Naive thymus-derived CD4-positive, alpha-beta T cell (primary cell): Measurements from ENCODE around the gene BHLHE41. TPM values are rescaled to one million over a fixed set of nuclear protein-coding genes. Genes with fewer than 3 reads are reported as not detected.

Source experiments
- ATAC-seq: fragments of 150-1000 bp; cut with Tn5 transposase; 2 replicates; pipeline ENCODE4 v1.10.0; 2021; ENCODE audit warnings: mild to moderate bottlenecking, moderate library complexity
- CTCF ChIA-PET: fragments of 350-600 bp; sonication (Branson Sonifier 250); formaldehyde crosslinking; loops from one replicate; lab custom pipeline; 2021; ENCODE audit warnings: antibody characterized with exemption; lab: Charles Lee
- POLR2A ChIA-PET: fragments of 350-600 bp; sonication (Branson Sonifier 250); formaldehyde crosslinking; loops from one replicate; lab custom pipeline; 2021; ENCODE audit warnings: antibody characterized with exemption, inconsistent platforms; lab: Charles Lee
- DNase-seq, 9 donors: peaks; one replicate each; pipeline versions ENCODE4 v3.0.0 to v3.0.0-alpha.2; 2020 to 2022; ENCODE audit warnings: mixed read lengths in 1 of 9
- H3K27ac ChIP-seq: one replicate; pipeline ENCODE4 v1.7.0; 2013; ENCODE audit warnings: mild to moderate bottlenecking, low read depth, low read length, moderate library complexity
- H3K27me3 ChIP-seq, 2 donors: one replicate each; pipeline ENCODE4 v1.7.0; 2013; ENCODE audit warnings: low read length in 2 of 2, mild to moderate bottlenecking in 2 of 2, moderate library complexity in 2 of 2; ENCODE audit not compliant: control insufficient read depth in 2 of 2, insufficient read depth in 2 of 2
- H3K36me3 ChIP-seq, 3 experiments: 1 replicate in 2 of 3; 2 replicates in 1 of 3; pipeline ENCODE4 v1.7.0; 2013; ENCODE audit warnings: low read length in 3 of 3, mild to moderate bottlenecking in 3 of 3, moderate library complexity in 1 of 3; ENCODE audit not compliant: insufficient read depth in 3 of 3, control insufficient read depth in 2 of 3
- H3K4me1 ChIP-seq, 2 donors: one replicate each; pipeline ENCODE4 v1.7.0; 2013; ENCODE audit warnings: low read length in 2 of 2, mild to moderate bottlenecking in 2 of 2, moderate library complexity in 1 of 2; ENCODE audit not compliant: control insufficient read depth in 2 of 2, insufficient read depth in 2 of 2
- H3K4me3 ChIP-seq: 2 replicates; pipeline ENCODE4 v1.7.0; 2013; ENCODE audit warnings: mild to moderate bottlenecking, low read length
- H3K9me3 ChIP-seq, 3 experiments: 1 replicate in 2 of 3; 2 replicates in 1 of 3; pipeline ENCODE4 v1.7.0; 2013; ENCODE audit warnings: low read length in 3 of 3; ENCODE audit not compliant: control insufficient read depth in 2 of 3
- H3K27ac Mint-ChIP-seq, 9 donors: one replicate each; pipeline ENCODE4 v1.8.0; 2020 to 2022; ENCODE audit warnings: mixed read lengths in 9 of 9, mild to moderate bottlenecking in 8 of 9, moderate library complexity in 5 of 9, inconsistent platforms in 2 of 9
- H3K27me3 Mint-ChIP-seq, 5 donors: one replicate each; pipeline ENCODE4 v1.8.0; 2021 to 2022; ENCODE audit warnings: mixed read lengths in 5 of 5, mild to moderate bottlenecking in 1 of 5
- H3K36me3 Mint-ChIP-seq, 5 donors: one replicate each; pipeline ENCODE4 v1.8.0; 2020 to 2022; ENCODE audit warnings: mixed read lengths in 5 of 5, mild to moderate bottlenecking in 3 of 5, inconsistent platforms in 1 of 5
- H3K4me1 Mint-ChIP-seq, 7 donors: one replicate each; pipeline ENCODE4 v1.8.0; 2020 to 2022; ENCODE audit warnings: mixed read lengths in 7 of 7, mild to moderate bottlenecking in 3 of 7, inconsistent platforms in 1 of 7
- H3K4me3 Mint-ChIP-seq, 10 donors: one replicate each; pipeline ENCODE4 v1.8.0; 2020 to 2022; ENCODE audit warnings: mild to moderate bottlenecking in 10 of 10, mixed read lengths in 10 of 10, moderate library complexity in 6 of 10, inconsistent platforms in 2 of 10
- H3K9me3 Mint-ChIP-seq, 11 donors: one replicate each; pipeline ENCODE4 v1.8.0; 2020 to 2022; ENCODE audit warnings: mixed read lengths in 11 of 11, mild to moderate bottlenecking in 4 of 11, inconsistent platforms in 1 of 11, moderate library complexity in 1 of 11
- intact Hi-C, 2 donors: fragments of 100-400 bp; cut with micrococcal nuclease; formaldehyde crosslinking; loops; one replicate each; pipeline ENCODE4 v1.15.1; 2023
- polyA plus RNA-seq, 2 donors: library from polyadenylated mRNA; unstranded; fragments of 300-500 nt; fragmentation: Illumina TruSeq; gene quantifications; one replicate each; pipeline ENCODE4 v1.2.3, GENCODE V29; 2021
- total RNA-seq, 6 experiments: library from RNA in 5 of 6; stranded (reverse) in 5 of 6; gene quantifications; 1 replicate in 5 of 6; 2 replicates in 1 of 6; pipeline ENCODE4 v1.2.3 and lab custom pipeline; 2021 to 2026

The BHLHE41 gene
- total and polyA plus RNA-seq, 7 experiments from 2014 or later, result 0.42 to 1.2 (median 0.84) TPM; not detected in 4

DNA sequence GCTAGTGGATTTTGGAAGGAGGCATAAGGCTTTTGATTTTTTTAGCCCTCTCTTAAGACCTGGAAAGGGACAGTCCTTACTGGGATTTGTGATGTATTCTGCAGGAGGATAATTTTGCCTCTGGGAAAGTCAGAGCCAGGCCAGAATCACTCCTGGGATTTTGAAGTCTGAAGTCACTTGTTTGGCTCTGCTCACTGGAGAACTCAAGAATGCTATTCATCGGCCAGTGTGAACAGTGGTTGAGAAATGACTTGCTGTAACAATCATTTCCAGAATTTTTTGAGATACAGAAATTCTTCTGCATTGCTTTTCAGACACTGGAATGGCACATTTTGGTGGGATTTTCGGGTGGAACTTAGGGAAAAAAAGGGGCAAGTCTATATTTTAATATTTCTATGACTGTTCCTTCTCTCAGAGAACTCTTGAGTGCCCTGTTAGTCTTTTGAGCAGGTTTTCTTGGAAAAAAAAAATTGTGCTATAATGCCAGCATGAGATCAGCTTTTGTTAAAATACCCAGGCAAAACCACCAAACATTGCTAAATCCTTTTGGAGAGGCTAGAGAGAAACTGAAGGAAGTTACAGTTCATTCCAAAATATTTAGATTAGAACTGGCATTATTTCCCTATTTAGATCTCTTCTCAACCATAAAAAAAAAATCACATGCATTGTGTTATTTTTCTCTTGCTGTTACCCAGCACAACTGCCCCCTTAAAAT is 26.1 kb upstream of the BHLHE41 start:
- Mint-ChIP-seq H3K9me3 (peaks cover 0 to 2% (median 0%) of the 10 kb centered on the region in 11 donors), H3K4me3 (no peak overlapping the region), H3K36me3 (no peaks in the 10 kb centered on the region), H3K27me3 (peaks cover 4 to 23% (median 10%) of the 10 kb centered on the region in 5 donors), H3K27ac (no peak overlapping the region), H3K4me1 (no peaks in the 10 kb centered on the region)
- intact Hi-C loops, result no loop called here
- no peaks in the 10 kb centered on the region for H3K9me3 ChIP-seq
- POLR2A ChIA-PET, result no interaction called here
- CTCF ChIA-PET, result interaction anchor here (0.7 kb wide), 1 partner anchor 309 kb away, joined by 3 read pairs; no protein-coding TSS in a partner anchor
- no peak overlapping the region for H3K4me3 ChIP-seq
- H3K27ac ChIP-seq, result no peak overlapping the region
- no peak for ATAC-seq
- DNase-seq, result no peak
- no peaks in the 10 kb centered on the region for H3K27me3 ChIP-seq
- H3K4me1 ChIP-seq, result no peaks in the 10 kb centered on the region
- no peaks in the 10 kb centered on the region for H3K36me3 ChIP-seq

DNA sequence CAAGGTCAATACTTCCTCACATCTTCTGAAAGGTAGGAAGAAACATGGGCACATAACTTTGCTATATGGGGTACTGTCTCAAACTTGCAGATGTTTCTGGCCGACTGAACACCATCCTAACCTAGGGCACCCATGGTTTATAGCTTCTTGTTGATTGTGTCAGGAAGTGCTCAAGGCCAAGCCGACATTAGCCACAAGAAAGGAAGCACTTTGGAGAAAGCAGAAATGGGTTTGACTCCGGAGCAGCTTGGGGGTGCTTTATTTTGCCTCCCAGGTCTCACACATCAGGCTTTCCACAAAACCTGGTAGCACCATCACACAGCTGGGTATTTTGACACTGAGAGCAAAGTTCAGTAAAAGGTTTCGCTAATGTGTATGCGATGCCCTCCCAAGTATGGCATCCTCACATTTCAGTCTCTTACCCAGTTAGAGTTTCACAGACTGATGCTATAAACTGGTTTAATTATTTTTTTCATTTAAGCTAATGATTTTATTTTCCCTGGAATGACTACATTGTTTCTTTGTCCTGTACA is 25.2 kb upstream of the BHLHE41 start:
- intact Hi-C loops, result no loop called here
- H3K4me3 ChIP-seq, result no peak overlapping the region
- Mint-ChIP-seq H3K27ac (no peak overlapping the region), H3K36me3 (no peaks in the 10 kb centered on the region), H3K27me3 (peaks cover 4 to 20% (median 9%) of the 10 kb centered on the region in 5 donors), H3K4me1 (no peaks in the 10 kb centered on the region), H3K9me3 (peaks cover 0 to 2% (median 0%) of the 10 kb centered on the region in 11 donors), H3K4me3 (no peak overlapping the region)
- CTCF ChIA-PET, result no interaction called here
- H3K36me3 ChIP-seq, result no peaks in the 10 kb centered on the region
- H3K27me3 ChIP-seq, result no peaks in the 10 kb centered on the region
- ATAC-seq (no peak), DNase-seq (no peak)
- POLR2A ChIA-PET, result no interaction called here
- H3K27ac ChIP-seq, result no peak overlapping the region
- H3K9me3 ChIP-seq, result no peaks in the 10 kb centered on the region
- H3K4me1 ChIP-seq, result no peaks in the 10 kb centered on the region

DNA sequence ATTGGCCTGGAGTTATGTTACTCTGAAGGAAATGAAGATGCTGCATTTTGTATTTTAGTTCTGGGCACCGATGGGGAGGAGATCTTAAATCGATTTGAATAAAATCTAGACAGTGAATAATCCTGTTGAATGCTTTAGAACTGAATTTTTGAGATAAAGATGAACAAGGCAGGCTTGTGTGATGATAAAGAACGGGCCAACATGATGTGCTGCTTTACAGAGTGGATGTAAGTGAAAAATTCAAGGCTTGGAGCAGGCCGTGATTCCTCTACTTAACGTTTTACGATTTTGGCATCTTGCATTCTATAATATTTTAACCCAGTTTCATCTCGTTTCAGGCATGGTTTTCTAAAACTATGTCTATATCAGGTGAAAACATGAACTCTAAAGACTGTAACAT is 23.5 kb upstream of the BHLHE41 start:
- H3K27me3 ChIP-seq, result no peaks in the 10 kb centered on the region
- H3K4me3 ChIP-seq, result no peak overlapping the region
- H3K4me1 ChIP-seq, result no peaks in the 10 kb centered on the region
- no peaks in the 10 kb centered on the region for H3K9me3 ChIP-seq
- H3K36me3 Mint-ChIP-seq, result no peaks in the 10 kb centered on the region
- H3K9me3 Mint-ChIP-seq, result no peaks in the 10 kb centered on the region
- intact Hi-C loops, result no loop called here
- ATAC-seq, result no peak
- no peak overlapping the region for H3K27ac ChIP-seq
- no peak for DNase-seq
- H3K36me3 ChIP-seq, result no peaks in the 10 kb centered on the region
- no peaks in the 10 kb centered on the region for H3K4me1 Mint-ChIP-seq
- CTCF ChIA-PET, result no interaction called here
- POLR2A ChIA-PET, result no interaction called here
- H3K27me3 Mint-ChIP-seq, result peaks cover 4 to 19% (median 9%) of the 10 kb centered on the region in 5 donors
- H3K4me3 Mint-ChIP-seq, result no peak overlapping the region
- H3K27ac Mint-ChIP-seq, result no peak overlapping the region

- Mint-ChIP-seq H3K27ac (no peak overlapping the region), H3K27me3 (peaks cover 0 to 5% (median 0%) of the 10 kb centered on the region in 5 donors), H3K4me3 (no peak overlapping the region), H3K9me3 (no peaks in the 10 kb centered on the region), H3K4me1 (no peaks in the 10 kb centered on the region), H3K36me3 (no peaks in the 10 kb centered on the region)
- H3K4me3 ChIP-seq, result no peak overlapping the region
- H3K4me1 ChIP-seq, result no peaks in the 10 kb centered on the region
- no peak overlapping the region for H3K27ac ChIP-seq
- no peak for ATAC-seq
- no peaks in the 10 kb centered on the region for H3K9me3 ChIP-seq
- no peaks in the 10 kb centered on the region for H3K36me3 ChIP-seq
- ChIA-PET CTCF (no interaction called here), POLR2A (no interaction called here)
- intact Hi-C loops, result no loop called here
- H3K27me3 ChIP-seq, result no peaks in the 10 kb centered on the region
- no peak for DNase-seq
Measured at GRCh38 chr12:26143291-26143690, 18.5 kb upstream of the BHLHE41 start.

DNA sequence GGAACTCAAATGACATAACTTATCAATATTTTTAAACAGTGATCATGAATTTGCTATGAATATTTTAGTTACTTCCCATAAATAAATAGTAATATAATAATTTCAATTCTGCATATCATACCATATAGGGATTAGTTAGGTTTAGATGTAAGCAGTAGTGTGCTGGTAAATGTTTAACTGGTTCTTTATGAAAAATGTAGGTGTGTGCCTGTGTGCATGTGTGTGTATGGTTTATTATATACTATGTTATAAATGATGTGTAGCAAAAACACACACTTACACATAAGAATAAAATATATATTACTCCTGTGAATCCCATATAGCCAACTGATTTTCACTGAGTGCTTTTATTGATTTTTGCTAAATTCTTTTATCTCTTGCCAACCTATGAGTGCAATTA is 14.0 kb upstream of the BHLHE41 start:
- Histone ChIP-seq H3K36me3 (no peaks in the 10 kb centered on the region), H3K27ac (no peak overlapping the region), H3K4me3 (no peak overlapping the region), H3K4me1 (no peaks in the 10 kb centered on the region), H3K9me3 (no peaks in the 10 kb centered on the region), H3K27me3 (peaks cover 0 to 3% of the 10 kb centered on the region in 2 donors)
- no peak for ATAC-seq
- ChIA-PET POLR2A (no interaction called here), CTCF (no interaction called here)
- H3K27ac Mint-ChIP-seq, result no peak overlapping the region
- no peaks in the 10 kb centered on the region for H3K4me1 Mint-ChIP-seq
- intact Hi-C loops, result no loop called here
- no peak overlapping the region for H3K4me3 Mint-ChIP-seq
- H3K9me3 Mint-ChIP-seq, result no peaks in the 10 kb centered on the region
- no peak for DNase-seq
- H3K36me3 Mint-ChIP-seq, result no peaks in the 10 kb centered on the region
- peaks cover 0 to 24% (median 11%) of the 10 kb centered on the region in 5 donors for H3K27me3 Mint-ChIP-seq

DNA sequence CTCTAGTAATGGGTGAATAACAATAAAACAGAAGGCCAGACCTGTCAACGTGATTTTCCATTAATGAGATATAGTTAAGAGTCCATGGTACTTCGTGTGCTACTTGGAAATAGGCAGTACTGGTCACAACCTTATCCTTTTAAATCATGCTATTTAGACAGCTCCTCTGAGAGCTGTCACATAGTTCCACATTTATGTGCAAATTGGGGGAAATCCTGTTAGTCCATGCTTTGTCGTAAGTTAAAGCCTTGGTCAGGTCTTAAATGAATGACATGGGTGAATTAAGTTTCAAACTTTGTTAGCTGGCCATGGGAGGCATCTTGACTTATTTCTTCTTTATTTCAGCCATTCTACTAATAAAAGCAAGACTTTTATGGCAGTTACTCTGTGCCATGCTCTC is 11.9 kb upstream of the BHLHE41 start:
- no peaks in the 10 kb centered on the region for H3K9me3 Mint-ChIP-seq
- intact Hi-C loops, result no loop called here
- peaks cover 16 to 38% (median 24%) of the 10 kb centered on the region in 5 donors for H3K27me3 Mint-ChIP-seq
- H3K4me1 Mint-ChIP-seq, result no peaks in the 10 kb centered on the region
- no peak overlapping the region for H3K4me3 Mint-ChIP-seq
- H3K27ac Mint-ChIP-seq, result no peak overlapping the region
- H3K27me3 ChIP-seq, result peaks cover 0 to 3% of the 10 kb centered on the region in 2 donors
- H3K4me3 ChIP-seq, result no peak overlapping the region
- no peaks in the 10 kb centered on the region for H3K9me3 ChIP-seq
- CTCF ChIA-PET, result interaction anchor here (0.5 kb wide), 1 partner anchor 231 kb away, joined by 3 read pairs; no protein-coding TSS in a partner anchor
- H3K4me1 ChIP-seq, result no peaks in the 10 kb centered on the region
- POLR2A ChIA-PET, result no interaction called here
- H3K27ac ChIP-seq, result no peak overlapping the region
- ATAC-seq (no peak), DNase-seq (no peak)
- no peaks in the 10 kb centered on the region for H3K36me3 ChIP-seq
- H3K36me3 Mint-ChIP-seq, result no peaks in the 10 kb centered on the region

DNA sequence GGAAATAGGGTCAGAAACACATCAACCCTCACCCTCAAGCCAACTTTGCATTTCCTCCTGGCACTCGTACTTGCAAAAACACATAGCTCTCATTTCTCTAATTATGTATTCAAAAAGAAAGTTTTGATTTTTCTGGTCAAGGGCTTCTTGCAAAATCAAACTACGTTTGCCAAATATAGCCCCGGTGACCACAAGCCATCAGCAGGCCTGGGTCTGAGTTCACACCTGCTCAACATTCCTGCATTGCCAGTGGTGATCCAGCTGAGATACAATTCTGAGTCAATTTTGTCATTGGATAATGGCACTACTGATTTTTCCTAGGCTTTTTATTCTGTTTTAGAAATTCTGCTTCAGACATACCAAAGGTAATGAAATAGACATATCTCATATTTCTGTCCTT is 10.7 kb upstream of the BHLHE41 start:
- no peaks in the 10 kb centered on the region for H3K9me3 Mint-ChIP-seq
- no peaks in the 10 kb centered on the region for H3K36me3 ChIP-seq
- POLR2A ChIA-PET, result no interaction called here
- peaks cover 0 to 5% of the 10 kb centered on the region in 2 donors for H3K27me3 ChIP-seq
- intact Hi-C loops, result no loop called here
- CTCF ChIA-PET, result no interaction called here
- peaks cover 24 to 49% (median 31%) of the 10 kb centered on the region in 5 donors for H3K27me3 Mint-ChIP-seq
- no peaks in the 10 kb centered on the region for H3K36me3 Mint-ChIP-seq
- H3K9me3 ChIP-seq, result no peaks in the 10 kb centered on the region
- H3K4me1 ChIP-seq, result no peaks in the 10 kb centered on the region
- DNase-seq (no peak), ATAC-seq (no peak)
- no peaks in the 10 kb centered on the region for H3K4me1 Mint-ChIP-seq
- no peak overlapping the region for H3K4me3 ChIP-seq
- H3K27ac ChIP-seq, result no peak overlapping the region
- H3K27ac Mint-ChIP-seq, result no peak overlapping the region
- H3K4me3 Mint-ChIP-seq, result no peak overlapping the region
